Activated CD4-positive, alpha-beta memory T cell treated with anti-CD3 and anti-CD28 coated beads for 36 hours (primary cell): Measurements from ENCODE around the gene CHPT1. TPM values are rescaled to one million over a fixed set of nuclear protein-coding genes. Genes with fewer than 3 reads are reported as not detected.

Source experiments
- CTCF ChIA-PET: fragments of 350-600 bp; sonication (Branson Sonifier 250); formaldehyde crosslinking; loops from one replicate; lab custom pipeline; 2021; ENCODE audit warnings: antibody characterized with exemption, inconsistent platforms; lab: Charles Lee
- POLR2A ChIA-PET: fragments of 350-600 bp; sonication (Branson Sonifier 250); formaldehyde crosslinking; loops from one replicate; lab custom pipeline; 2021; ENCODE audit warnings: antibody characterized with exemption; lab: Charles Lee
- DNase-seq: peaks from one replicate; pipeline ENCODE4 v3.0.0-alpha.2; 2020
- H3K27ac Mint-ChIP-seq: one replicate; pipeline ENCODE4 v1.8.0; 2021; ENCODE audit warnings: mixed read lengths
- H3K27me3 Mint-ChIP-seq: one replicate; pipeline ENCODE4 v1.8.0; 2021; ENCODE audit warnings: mixed read lengths
- H3K36me3 Mint-ChIP-seq: one replicate; pipeline ENCODE4 v1.8.0; 2021; ENCODE audit warnings: mixed read lengths
- H3K4me1 Mint-ChIP-seq: one replicate; pipeline ENCODE4 v1.8.0; 2021; ENCODE audit warnings: low read depth, mixed read lengths
- H3K4me3 Mint-ChIP-seq: one replicate; pipeline ENCODE4 v1.8.0; 2021; ENCODE audit warnings: mild to moderate bottlenecking, mixed read lengths
- H3K9me3 Mint-ChIP-seq: one replicate; pipeline ENCODE4 v1.8.0; 2021; ENCODE audit warnings: mixed read lengths
- intact Hi-C: fragments of 100-400 bp; cut with micrococcal nuclease; formaldehyde crosslinking; loops from one replicate; pipeline ENCODE4 v1.15.1; 2023
- total RNA-seq, 2 experiments: library from RNA; stranded (reverse); gene quantifications; one replicate each; pipeline ENCODE4 v1.2.3, GENCODE V29; 2021

CHPT1 gene
- total RNA-seq, 2 experiments from 2014 or later, result 20.6 to 23.0 TPM

GRCh38 chr12:101706403-101706802 lies 9.0 kb downstream of the CHPT1 start:
- H3K36me3 Mint-ChIP-seq, result no peaks in the 10 kb centered on the region
- H3K4me3 Mint-ChIP-seq, result no peak overlapping the region
- POLR2A ChIA-PET, result no interaction called here
- H3K4me1 Mint-ChIP-seq, result peaks cover 24% of the 10 kb centered on the region
- H3K27me3 Mint-ChIP-seq, result no peaks in the 10 kb centered on the region
- CTCF ChIA-PET, result interaction anchor here (1.3 to 1.4 kb wide), 2 partner anchors 53 to 134 kb away, joined by 3 to 4 read pairs; no protein-coding TSS in a partner anchor
- no peaks in the 10 kb centered on the region for H3K9me3 Mint-ChIP-seq
- no peak for DNase-seq
- H3K27ac Mint-ChIP-seq, result no peak overlapping the region
- intact Hi-C loops, result no loop called here

DNA sequence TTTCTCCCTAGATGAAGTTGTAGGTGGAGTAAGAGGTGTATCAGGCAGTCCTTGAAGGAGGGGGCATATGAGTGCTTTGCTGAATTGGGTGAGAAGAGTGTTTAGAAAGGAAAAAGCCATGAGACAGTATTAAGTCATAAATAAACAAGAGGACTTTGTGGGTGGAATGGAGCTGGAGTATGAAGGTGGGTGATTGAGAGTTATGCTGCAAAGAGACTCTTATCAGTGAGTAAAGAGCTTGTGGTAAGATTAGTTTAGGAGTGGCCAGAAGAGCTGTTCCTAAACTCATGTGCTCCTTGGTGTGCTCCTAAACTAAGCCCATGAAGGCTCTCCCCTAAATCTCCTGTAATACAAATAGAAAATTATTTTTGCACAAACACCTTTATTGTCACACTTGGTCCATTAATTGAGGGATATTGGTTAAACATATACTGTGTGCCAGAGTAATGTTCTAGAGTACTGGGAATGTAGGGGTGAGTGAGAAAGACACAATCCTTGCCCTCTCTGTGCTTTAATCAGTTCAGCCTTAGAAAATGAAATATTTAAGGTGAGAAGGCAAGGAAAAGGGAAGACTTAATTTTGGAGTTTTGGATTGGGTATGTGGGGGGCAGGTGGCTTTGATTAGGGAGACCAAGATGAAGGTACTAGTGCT lies 9.8 kb downstream of the CHPT1 start:
- no peak overlapping the region for H3K4me3 Mint-ChIP-seq
- peaks cover 24% of the 10 kb centered on the region for H3K4me1 Mint-ChIP-seq
- intact Hi-C loops, result no loop called here

GRCh38 chr12:101710288-101710687 lies 12.8 kb downstream of the CHPT1 start:
- POLR2A ChIA-PET, result no interaction called here
- intact Hi-C loops, result no loop called here

More for the DNA sequence above, 9.8 kb downstream of the CHPT1 start:
- ChIA-PET CTCF (interaction anchor here (1.2 to 1.4 kb wide), 2 partner anchors 124 to 133 kb away, joined by 3 read pairs; partner anchors contain the start of gene GNPTAB), POLR2A (interaction anchor here (0.6 kb wide), 1 partner anchor 78 kb away, joined by 4 read pairs; no protein-coding TSS in a partner anchor)
- DNase-seq, result no peak
- no peaks in the 10 kb centered on the region for H3K27me3 Mint-ChIP-seq
- H3K27ac Mint-ChIP-seq, result no peak overlapping the region
- H3K36me3 Mint-ChIP-seq, result no peaks in the 10 kb centered on the region
- no peaks in the 10 kb centered on the region for H3K9me3 Mint-ChIP-seq

DNA sequence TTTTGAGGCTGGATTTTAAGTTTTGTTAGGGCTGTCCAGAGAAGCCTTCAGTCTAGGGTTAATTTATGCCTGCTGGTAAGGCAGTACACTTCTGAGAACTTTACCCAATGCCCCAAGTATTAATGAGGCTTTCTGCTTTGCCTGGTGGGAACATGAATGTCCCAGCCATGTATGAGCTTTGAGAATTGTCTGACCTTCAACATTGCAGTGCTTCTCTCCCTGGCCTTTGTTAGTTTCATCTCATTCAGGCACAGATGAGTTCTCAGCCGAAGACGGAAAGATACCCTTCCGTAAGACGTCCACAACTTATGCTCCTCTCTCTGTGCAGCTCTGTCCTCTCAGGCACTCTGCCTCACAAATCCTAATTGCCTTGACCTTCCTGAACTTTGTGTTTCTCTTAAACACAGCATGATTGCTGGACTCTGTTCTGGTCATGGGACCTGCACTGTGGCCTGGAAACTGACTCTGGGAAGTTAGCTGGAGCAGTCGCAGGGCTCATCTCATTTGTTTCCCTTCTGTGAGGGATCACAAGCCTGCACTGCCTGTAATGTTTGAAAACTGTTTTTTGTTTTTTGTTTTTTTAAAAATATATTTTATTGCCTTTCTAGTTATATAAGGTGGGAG lies 15.7 kb downstream of the CHPT1 start:
- no peak for DNase-seq
- Mint-ChIP-seq H3K27me3 (no peaks in the 10 kb centered on the region), H3K4me3 (no peak overlapping the region), H3K9me3 (no peaks in the 10 kb centered on the region), H3K27ac (no peak overlapping the region), H3K4me1 (peaks cover 15% of the 10 kb centered on the region), H3K36me3 (no peaks in the 10 kb centered on the region)
- POLR2A ChIA-PET, result no interaction called here
- CTCF ChIA-PET, result interaction anchor here (0.5 to 1.5 kb wide), 2 partner anchors 43 to 469 kb away, joined by 3 read pairs; no protein-coding TSS in a partner anchor
- intact Hi-C loops, result no loop called here

More at GRCh38 chr12:101710288-101710687, 12.8 kb downstream of the CHPT1 start:
- H3K9me3 Mint-ChIP-seq, result no peaks in the 10 kb centered on the region
- DNase-seq, result no peak
- no peak overlapping the region for H3K4me3 Mint-ChIP-seq
- peaks cover 24% of the 10 kb centered on the region for H3K4me1 Mint-ChIP-seq
- H3K27ac Mint-ChIP-seq, result no peak overlapping the region
- no peaks in the 10 kb centered on the region for H3K36me3 Mint-ChIP-seq
- CTCF ChIA-PET, result no interaction called here
- no peaks in the 10 kb centered on the region for H3K27me3 Mint-ChIP-seq

DNA sequence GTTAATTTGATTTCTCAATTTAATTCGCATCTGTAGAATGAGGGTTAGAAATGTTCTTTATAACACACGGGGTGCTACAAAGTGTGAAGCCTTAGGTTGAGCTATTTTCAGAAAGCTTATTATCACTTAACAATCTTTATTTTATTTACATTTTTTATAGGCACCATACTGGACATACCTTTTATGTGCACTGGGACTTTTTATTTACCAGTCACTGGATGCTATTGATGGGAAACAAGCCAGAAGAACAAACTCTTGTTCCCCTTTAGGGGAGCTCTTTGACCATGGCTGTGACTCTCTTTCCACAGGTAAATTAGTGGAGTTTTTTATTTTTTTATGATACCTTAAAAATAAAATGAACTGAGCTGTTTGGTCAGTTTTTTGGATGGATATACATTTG lies 16.5 kb downstream of the CHPT1 start:
- no peak overlapping the region for H3K4me3 Mint-ChIP-seq
- H3K9me3 Mint-ChIP-seq, result no peaks in the 10 kb centered on the region

DNA sequence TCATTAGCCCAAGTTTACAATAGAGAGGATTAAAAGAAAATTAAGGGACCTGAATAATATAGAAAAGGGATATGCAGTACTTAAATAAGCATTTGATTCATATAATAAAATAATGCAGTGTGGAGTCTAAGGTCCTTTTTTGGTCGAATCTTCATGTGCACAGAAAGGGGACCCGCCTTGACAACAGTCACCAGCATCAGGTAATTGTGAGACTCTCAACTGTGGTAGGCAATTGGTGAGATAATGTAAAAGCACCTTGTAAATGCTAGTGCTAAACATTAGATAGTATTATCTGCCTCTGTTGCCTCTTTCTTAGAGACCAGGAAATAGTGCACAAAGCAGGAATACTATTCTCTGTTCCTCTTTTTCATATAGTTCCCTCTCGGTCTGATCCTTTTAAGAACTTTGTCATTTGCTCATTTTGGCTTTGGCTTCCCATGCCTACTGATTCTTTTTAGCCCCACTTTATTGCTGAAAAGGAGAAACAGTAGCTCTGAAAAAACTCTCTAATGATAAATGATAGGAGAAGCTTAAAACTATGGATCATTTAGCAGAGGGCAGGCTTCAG lies 17.5 kb downstream of the CHPT1 start:
- ChIA-PET POLR2A (no interaction called here), CTCF (interaction anchor here (1.5 kb wide), 1 partner anchor 41 kb away, joined by 3 read pairs; no protein-coding TSS in a partner anchor)
- peaks cover 9% of the 10 kb centered on the region for H3K4me1 Mint-ChIP-seq
- H3K9me3 Mint-ChIP-seq, result no peaks in the 10 kb centered on the region
- H3K27me3 Mint-ChIP-seq, result no peaks in the 10 kb centered on the region
- intact Hi-C loops, result loop anchor here (5.0 kb wide), 1 partner anchor 43 kb away; no protein-coding TSS in a partner anchor
- H3K27ac Mint-ChIP-seq, result no peak overlapping the region
- no peaks in the 10 kb centered on the region for H3K36me3 Mint-ChIP-seq
- DNase-seq, result no peak
- H3K4me3 Mint-ChIP-seq, result no peak overlapping the region

More for the DNA sequence above, 16.5 kb downstream of the CHPT1 start:
- POLR2A ChIA-PET, result no interaction called here
- Mint-ChIP-seq H3K27me3 (no peaks in the 10 kb centered on the region), H3K4me1 (peaks cover 15% of the 10 kb centered on the region), H3K36me3 (no peaks in the 10 kb centered on the region), H3K27ac (no peak overlapping the region)
- CTCF ChIA-PET, result interaction anchor here (1.0 to 1.5 kb wide), 2 partner anchors 42 to 47 kb away, joined by 3 to 4 read pairs; no protein-coding TSS in a partner anchor
- DNase-seq, result no peak
- intact Hi-C loops, result no loop called here

GRCh38 chr12:101719566-101719965 lies 22.1 kb downstream of the CHPT1 start:
- ChIA-PET POLR2A (no interaction called here), CTCF (no interaction called here)
- Mint-ChIP-seq H3K9me3 (no peaks in the 10 kb centered on the region), H3K36me3 (peaks cover 4% of the 10 kb centered on the region), H3K4me1 (no peaks in the 10 kb centered on the region), H3K27me3 (no peaks in the 10 kb centered on the region), H3K27ac (no peak overlapping the region), H3K4me3 (no peak overlapping the region)
- DNase-seq, result no peak
- intact Hi-C loops, result loop anchor here (5.0 kb wide), 1 partner anchor 47 kb away; no protein-coding TSS in a partner anchor

GRCh38 chr12:101720118-101720517 lies 22.7 kb downstream of the CHPT1 start:
- Mint-ChIP-seq H3K27me3 (no peaks in the 10 kb centered on the region), H3K27ac (no peak overlapping the region), H3K9me3 (no peaks in the 10 kb centered on the region), H3K36me3 (peaks cover 4% of the 10 kb centered on the region), H3K4me1 (no peaks in the 10 kb centered on the region), H3K4me3 (no peak overlapping the region)
- ChIA-PET CTCF (no interaction called here), POLR2A (no interaction called here)
- intact Hi-C loops, result no loop called here
- no peak for DNase-seq

- POLR2A ChIA-PET, result no interaction called here
- Mint-ChIP-seq H3K4me3 (no peak overlapping the region), H3K9me3 (no peaks in the 10 kb centered on the region), H3K4me1 (no peaks in the 10 kb centered on the region), H3K36me3 (peaks cover 8% of the 10 kb centered on the region), H3K27ac (no peak overlapping the region), H3K27me3 (no peaks in the 10 kb centered on the region)
- CTCF ChIA-PET, result interaction anchor here (0.6 kb wide), 1 partner anchor 304 kb away, joined by 6 read pairs; no protein-coding TSS in a partner anchor
- no peak for DNase-seq
- intact Hi-C loops, result no loop called here
These were observed 25.0 kb downstream of the CHPT1 start for GRCh38 chr12:101722392-101722791.

DNA sequence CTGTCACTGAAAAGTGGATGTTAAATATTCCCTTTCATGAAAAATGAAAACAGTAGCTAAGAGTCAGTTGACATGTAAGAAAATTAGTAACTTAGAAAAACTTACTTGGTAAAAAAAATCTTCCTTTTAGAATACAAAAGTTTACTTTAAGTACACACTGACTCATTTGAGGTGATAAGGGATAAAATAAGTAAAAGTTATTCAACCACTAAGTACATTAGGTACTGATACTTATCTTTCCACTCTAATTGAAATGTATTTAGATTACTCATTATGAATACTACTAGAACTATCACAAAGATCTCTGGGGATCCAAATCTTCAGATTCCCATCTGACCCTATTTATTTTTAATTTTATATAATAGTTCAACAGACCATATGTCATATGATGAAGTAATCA lies 29.7 kb downstream of the CHPT1 start:
- CTCF ChIA-PET, result no interaction called here
- no peaks in the 10 kb centered on the region for H3K27me3 Mint-ChIP-seq

GRCh38 chr12:101729842-101730241 lies 32.4 kb downstream of the CHPT1 start:
- Mint-ChIP-seq H3K36me3 (peaks cover 19% of the 10 kb centered on the region), H3K4me3 (no peak overlapping the region), H3K27me3 (no peaks in the 10 kb centered on the region), H3K4me1 (no peaks in the 10 kb centered on the region), H3K27ac (no peak overlapping the region), H3K9me3 (no peaks in the 10 kb centered on the region)
- POLR2A ChIA-PET, result no interaction called here
- DNase-seq, result no peak
- CTCF ChIA-PET, result no interaction called here
- intact Hi-C loops, result no loop called here

More for the DNA sequence above, 29.7 kb downstream of the CHPT1 start:
- Mint-ChIP-seq H3K27ac (no peak overlapping the region), H3K4me1 (no peaks in the 10 kb centered on the region), H3K9me3 (no peaks in the 10 kb centered on the region), H3K36me3 (peaks cover 13% of the 10 kb centered on the region), H3K4me3 (no peak overlapping the region)
- DNase-seq, result no peak
- POLR2A ChIA-PET, result no interaction called here
- intact Hi-C loops, result no loop called here

DNA sequence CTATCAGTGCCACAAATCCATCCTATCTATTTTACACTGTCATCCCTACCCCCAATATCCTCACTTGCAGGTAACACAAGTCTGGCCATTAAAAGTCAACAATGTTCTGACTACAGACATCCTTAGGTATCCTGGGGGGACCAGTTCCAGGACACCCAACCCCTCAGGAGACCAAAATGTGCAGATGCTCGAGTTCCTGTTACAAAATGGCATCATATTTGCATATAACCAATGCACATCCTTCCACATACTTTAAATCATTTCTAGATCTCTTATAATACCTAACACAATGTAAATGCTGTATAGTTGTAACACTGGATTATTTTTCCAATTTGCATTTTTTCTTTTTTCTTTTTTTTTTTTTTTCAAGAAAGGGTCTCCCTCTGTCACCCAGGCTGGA lies 34.9 kb downstream of the CHPT1 start:
- Mint-ChIP-seq H3K4me1 (no peaks in the 10 kb centered on the region), H3K27ac (no peak overlapping the region), H3K9me3 (no peaks in the 10 kb centered on the region), H3K27me3 (no peaks in the 10 kb centered on the region), H3K4me3 (no peak overlapping the region), H3K36me3 (peaks cover 15% of the 10 kb centered on the region)
- CTCF ChIA-PET, result interaction anchor here (1.0 to 1.2 kb wide), 2 partner anchors 42 to 318 kb away, joined by 3 read pairs; no protein-coding TSS in a partner anchor
- intact Hi-C loops, result no loop called here
- DNase-seq, result no peak
- POLR2A ChIA-PET, result no interaction called here
